Spleen (tissue), 11 donors: ENCODE measurements around the gene IL18BP. TPM values are rescaled to one million over a fixed set of nuclear protein-coding genes. Genes with fewer than 3 reads are reported as not detected.

Experiments used
- DNase-seq: peaks from one replicate; pipeline ENCODE4 v3.0.0-alpha.2; 2020
- H3K27ac ChIP-seq, 8 donors: fragments of 200-600 bp; sonication (generic) in 7 of 8; 1 replicate in 4 of 8; 2 replicates in 4 of 8; pipeline versions ENCODE4 v1.5.0 to v1.8.0; 2016 to 2021; ENCODE audit warnings: inconsistent platforms in 4 of 8, mild to moderate bottlenecking in 4 of 8, moderate library complexity in 1 of 8
- H3K27me3 ChIP-seq, 7 donors: fragments of 200-600 bp; sonication (generic) in 6 of 7; replicated peaks in 1 of 7; 1 replicate in 4 of 7; 2 replicates in 3 of 7; pipeline versions ENCODE4 v1.5.0 to v1.8.0; 2016 to 2021; ENCODE audit warnings: inconsistent platforms in 3 of 7, mild to moderate bottlenecking in 1 of 7
- H3K36me3 ChIP-seq, 6 donors: fragments of 200-600 bp; sonication (generic) in 5 of 6; 1 replicate in 4 of 6; 2 replicates in 2 of 6; pipeline versions ENCODE4 v1.5.0 to v1.8.0; 2016 to 2021; ENCODE audit warnings: inconsistent platforms in 2 of 6
- H3K4me1 ChIP-seq, 6 donors: fragments of 200-600 bp; sonication (generic) in 5 of 6; 1 replicate in 3 of 6; 2 replicates in 3 of 6; pipeline versions ENCODE4 v1.5.0 to v1.8.0; 2016 to 2021; ENCODE audit warnings: inconsistent platforms in 3 of 6
- H3K4me3 ChIP-seq, 8 donors: fragments of 200-600 bp; sonication (generic) in 7 of 8; 1 replicate in 4 of 8; 2 replicates in 4 of 8; pipeline versions ENCODE4 v1.5.0 to v1.8.0; 2016 to 2021; ENCODE audit warnings: inconsistent platforms in 4 of 8, mild to moderate bottlenecking in 4 of 8, moderate library complexity in 2 of 8
- H3K9me3 ChIP-seq, 8 donors: fragments of 200-600 bp; sonication (generic) in 7 of 8; 1 replicate in 4 of 8; 2 replicates in 4 of 8; pipeline versions ENCODE4 v1.5.0 to v1.8.0; 2016 to 2021; ENCODE audit warnings: inconsistent platforms in 4 of 8
- POLR2A ChIP-seq, 3 donors: fragments of 450-650 bp; IDR thresholded peaks; one replicate each; pipeline ENCODE4 v1.5.1; 2017; ENCODE audit warnings: antibody characterized with exemption in 3 of 3, mild to moderate bottlenecking in 1 of 3
- POLR2AphosphoS5 ChIP-seq, 3 donors: sonication (generic); formaldehyde crosslinking; IDR thresholded peaks; one replicate each; pipeline ENCODE4 v1.5.1; 2017; ENCODE audit warnings: antibody characterized with exemption in 3 of 3
- WGBS, 5 donors: extraction: QIAGEN DNeasy Blood & Tissue Kit in 3 of 5; methylation state at CpG; one replicate each; pipeline versions ENCODE4 v1.1.5 to v1.1.7; 2013 to 2018; 5-methylcytosine and 5-hydroxymethylcytosine counted together
- intact Hi-C: fragments of 100-400 bp; cut with DNase I; formaldehyde crosslinking; loops from one replicate; pipeline ENCODE4 v1.15.0; 2023; ENCODE audit warnings: low total_unique reads
- polyA plus RNA-seq, 3 donors: library from polyadenylated mRNA; stranded (reverse); fragments of 200-250 nt; gene quantifications; one replicate each; pipeline ENCODE4 v1.2.1, GENCODE V29; 2013
- total RNA-seq, 7 donors: library from RNA; depleted of rRNA in 3 of 7; stranded (reverse); fragments of >200 nt in 3 of 7; fragmentation: NEBNext Ultra II Directional in 4 of 7; extraction: Animal tissue kit (Norgen Biotek cat#: 25700) in 4 of 7; gene quantifications; one replicate each; pipeline versions ENCODE4 v1.1.0 to v1.2.1, GENCODE V29; 2016 to 2021
- TF ChIP-seq, protein P1 (sequence below), 11 experiments: fragments of 200-600 bp in 7 of 11; fragments of 450-650 bp in 4 of 11; sonication (generic) in 4 of 11; IDR thresholded peaks in 8 of 11; conservative IDR thresholded peaks in 3 of 11; 1 replicate in 7 of 11; 2 replicates in 4 of 11; pipeline versions ENCODE4 v1.4.0 to v1.8.0; 2016 to 2021; ENCODE audit warnings: antibody characterized with exemption in 11 of 11, inconsistent platforms in 4 of 11, mild to moderate bottlenecking in 1 of 11
- donor health status: healthy with polysubstance abuse.
- donor health status: DM: no; HTN: no; CAD: no; lungs with moderate emphysema.
- donor health status: DM: no; HTN: no; CAD: no.
- donor health status: Bipolar disorder and iron deficiency.
- donor health status: healthy.
- donor health status: DM: no; HTN: no; CAD: no.
- donor health status: DM: yes; HTN: yes; CAD: no.

IL18BP gene
- total and polyA plus RNA-seq, 10 donors: 13.8 to 84.2 (median 46.7) TPM

DNA sequence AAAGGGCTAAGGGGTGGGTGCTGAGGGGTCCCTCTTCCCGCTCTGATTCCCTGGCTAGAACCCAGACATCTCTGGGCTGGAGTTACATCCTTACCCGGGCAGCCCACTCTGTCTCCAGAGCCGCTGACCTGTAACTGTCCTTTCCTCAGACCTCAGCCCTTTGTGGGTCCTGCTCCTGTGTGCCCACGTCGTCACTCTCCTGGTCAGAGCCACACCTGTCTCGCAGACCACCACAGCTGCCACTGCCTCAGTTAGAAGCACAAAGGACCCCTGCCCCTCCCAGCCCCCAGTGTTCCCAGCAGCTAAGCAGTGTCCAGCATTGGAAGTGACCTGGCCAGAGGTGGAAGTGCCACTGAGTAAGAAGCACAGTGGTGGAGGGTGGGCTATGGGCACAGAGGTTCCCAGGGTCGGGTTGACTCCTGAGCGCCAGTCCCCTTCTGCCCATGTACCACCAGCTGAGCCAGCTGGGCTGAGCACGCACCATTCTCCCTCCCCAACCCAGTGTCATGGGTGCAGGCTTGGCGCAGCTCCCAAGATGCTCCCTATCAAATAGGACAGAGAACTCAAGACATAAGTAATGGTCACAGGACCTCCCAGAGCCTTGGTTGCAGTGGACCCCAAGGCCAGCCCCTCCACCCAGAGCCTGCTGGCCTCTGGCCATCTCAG is 1.6 kb downstream of the IL18BP start:
- no peak for DNase-seq
- intact Hi-C loops: no loop called here
- H3K27me3 ChIP-seq: no peaks in the 10 kb centered on the region
- H3K4me1 ChIP-seq: peaks cover 24 to 96% (median 63%) of the 10 kb centered on the region in 6 donors
- peak overlapping the region in 6 of 8 donors; percentile 34 to 62 (median 39) for H3K4me3 ChIP-seq
- H3K9me3 ChIP-seq: no peaks in the 10 kb centered on the region
- TF ChIP-seq POLR2A (IDR thresholded peaks at IDR 0.05): no peak
- TF ChIP-seq, protein P1, sequence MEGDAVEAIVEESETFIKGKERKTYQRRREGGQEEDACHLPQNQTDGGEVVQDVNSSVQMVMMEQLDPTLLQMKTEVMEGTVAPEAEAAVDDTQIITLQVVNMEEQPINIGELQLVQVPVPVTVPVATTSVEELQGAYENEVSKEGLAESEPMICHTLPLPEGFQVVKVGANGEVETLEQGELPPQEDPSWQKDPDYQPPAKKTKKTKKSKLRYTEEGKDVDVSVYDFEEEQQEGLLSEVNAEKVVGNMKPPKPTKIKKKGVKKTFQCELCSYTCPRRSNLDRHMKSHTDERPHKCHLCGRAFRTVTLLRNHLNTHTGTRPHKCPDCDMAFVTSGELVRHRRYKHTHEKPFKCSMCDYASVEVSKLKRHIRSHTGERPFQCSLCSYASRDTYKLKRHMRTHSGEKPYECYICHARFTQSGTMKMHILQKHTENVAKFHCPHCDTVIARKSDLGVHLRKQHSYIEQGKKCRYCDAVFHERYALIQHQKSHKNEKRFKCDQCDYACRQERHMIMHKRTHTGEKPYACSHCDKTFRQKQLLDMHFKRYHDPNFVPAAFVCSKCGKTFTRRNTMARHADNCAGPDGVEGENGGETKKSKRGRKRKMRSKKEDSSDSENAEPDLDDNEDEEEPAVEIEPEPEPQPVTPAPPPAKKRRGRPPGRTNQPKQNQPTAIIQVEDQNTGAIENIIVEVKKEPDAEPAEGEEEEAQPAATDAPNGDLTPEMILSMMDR (IDR thresholded peaks at IDR 0.05 in 8 of 11, conservative IDR thresholded peaks at IDR 0.05 in 3 of 11): no peak
- TF ChIP-seq POLR2AphosphoS5 (IDR thresholded peaks at IDR 0.05): peak in 1 of 3 donors; percentile 40
- WGBS, 5 donors: 80 to 94% (median 91%) methylated on average over 9 to 10 of the region's 10 CpGs
- peak overlapping the region; percentile 77 to 92 (median 88) for H3K27ac ChIP-seq
- H3K36me3 ChIP-seq: peaks cover 0 to 64% (median 47%) of the 10 kb centered on the region in 6 donors

DNA sequence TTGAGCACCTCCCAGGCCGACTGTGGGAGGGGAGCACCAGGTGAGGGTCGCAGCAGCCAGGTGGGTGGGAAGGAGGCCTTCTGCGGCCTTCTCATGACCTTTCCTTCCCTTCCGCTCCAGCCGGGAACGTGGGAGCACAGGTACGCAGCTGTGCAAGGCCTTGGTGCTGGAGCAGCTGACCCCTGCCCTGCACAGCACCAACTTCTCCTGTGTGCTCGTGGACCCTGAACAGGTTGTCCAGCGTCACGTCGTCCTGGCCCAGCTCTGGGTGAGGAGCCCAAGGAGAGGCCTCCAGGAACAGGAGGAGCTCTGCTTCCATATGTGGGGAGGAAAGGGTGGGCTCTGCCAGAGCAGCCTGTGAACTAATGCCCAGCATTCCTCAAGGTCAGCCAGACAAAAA is 2.6 kb downstream of the IL18BP start:
- WGBS, 5 donors: 77 to 87% (median 80%) methylated on average over 8 to 11 of the region's 11 CpGs
- H3K9me3 ChIP-seq: no peaks in the 10 kb centered on the region
- H3K4me3 ChIP-seq: no peak overlapping the region
- H3K27ac ChIP-seq: peak overlapping the region in 5 of 8 donors; percentile 17 to 90 (median 86)
- H3K4me1 ChIP-seq: peaks cover 24 to 98% (median 66%) of the 10 kb centered on the region in 6 donors
- intact Hi-C loops: no loop called here
- no peaks in the 10 kb centered on the region for H3K27me3 ChIP-seq
- no peak for DNase-seq
- H3K36me3 ChIP-seq: peaks cover 5 to 70% (median 56%) of the 10 kb centered on the region in 6 donors
- TF ChIP-seq POLR2A (IDR thresholded peaks at IDR 0.05): no peak
- TF ChIP-seq, protein P1 (IDR thresholded peaks at IDR 0.05 in 8 of 11, conservative IDR thresholded peaks at IDR 0.05 in 3 of 11): no peak
- TF ChIP-seq POLR2AphosphoS5 (IDR thresholded peaks at IDR 0.05): peak; percentile 5 to 78 (median 54)

DNA sequence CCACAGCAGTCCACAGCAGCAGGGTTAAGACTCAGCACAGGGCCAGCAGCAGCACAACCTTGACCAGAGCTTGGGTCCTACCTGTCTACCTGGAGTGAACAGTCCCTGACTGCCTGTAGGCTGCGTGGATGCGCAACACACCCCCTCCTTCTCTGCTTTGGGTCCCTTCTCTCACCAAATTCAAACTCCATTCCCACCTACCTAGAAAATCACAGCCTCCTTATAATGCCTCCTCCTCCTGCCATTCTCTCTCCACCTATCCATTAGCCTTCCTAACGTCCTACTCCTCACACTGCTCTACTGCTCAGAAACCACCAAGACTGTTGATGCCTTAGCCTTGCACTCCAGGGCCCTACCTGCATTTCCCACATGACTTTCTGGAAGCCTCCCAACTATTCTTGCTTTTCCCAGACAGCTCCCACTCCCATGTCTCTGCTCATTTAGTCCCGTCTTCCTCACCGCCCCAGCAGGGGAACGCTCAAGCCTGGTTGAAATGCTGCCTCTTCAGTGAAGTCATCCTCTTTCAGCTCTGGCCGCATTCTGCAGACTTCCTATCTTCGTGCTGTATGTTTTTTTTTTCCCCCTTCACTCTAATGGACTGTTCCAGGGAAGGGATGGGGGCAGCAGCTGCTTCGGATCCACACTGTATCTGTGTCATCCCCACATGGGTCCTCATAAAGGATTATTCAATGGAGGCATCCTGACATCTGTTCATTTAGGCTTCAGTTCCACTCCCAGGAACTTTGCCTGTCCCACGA is 3.3 kb downstream of the IL18BP start:
- intact Hi-C loops: no loop called here
- TF ChIP-seq POLR2AphosphoS5 (IDR thresholded peaks at IDR 0.05) (peak in 2 of 3 donors; percentile 29), POLR2A (IDR thresholded peaks at IDR 0.05) (no peak)
- TF ChIP-seq, protein P1 (IDR thresholded peaks at IDR 0.05 in 8 of 11, conservative IDR thresholded peaks at IDR 0.05 in 3 of 11): no peak
- no peak overlapping the region for H3K4me3 ChIP-seq

More for the DNA sequence above, 3.3 kb downstream of the IL18BP start:
- Histone ChIP-seq H3K36me3 (peaks cover 6 to 74% (median 64%) of the 10 kb centered on the region in 6 donors), H3K27me3 (no peaks in the 10 kb centered on the region), H3K9me3 (no peaks in the 10 kb centered on the region), H3K27ac (peak overlapping the region in 4 of 8 donors; percentile 17 to 90 (median 85)), H3K4me1 (peaks cover 24 to 93% (median 64%) of the 10 kb centered on the region in 6 donors)
- 68 to 79% (median 74%) methylated on average over 10 of the region's 10 CpGs for WGBS, 5 donors
- no peak for DNase-seq
